Measurements from ENCODE around the gene ATF6. TPM values are rescaled to one million over a fixed set of nuclear protein-coding genes. Genes with fewer than 3 reads are reported as not detected.

Gene ATF6
- total and polyA plus RNA-seq, 4 experiments from 2014 or later, result 14.3 to 22.7 (median 22.3) TPM

DNA sequence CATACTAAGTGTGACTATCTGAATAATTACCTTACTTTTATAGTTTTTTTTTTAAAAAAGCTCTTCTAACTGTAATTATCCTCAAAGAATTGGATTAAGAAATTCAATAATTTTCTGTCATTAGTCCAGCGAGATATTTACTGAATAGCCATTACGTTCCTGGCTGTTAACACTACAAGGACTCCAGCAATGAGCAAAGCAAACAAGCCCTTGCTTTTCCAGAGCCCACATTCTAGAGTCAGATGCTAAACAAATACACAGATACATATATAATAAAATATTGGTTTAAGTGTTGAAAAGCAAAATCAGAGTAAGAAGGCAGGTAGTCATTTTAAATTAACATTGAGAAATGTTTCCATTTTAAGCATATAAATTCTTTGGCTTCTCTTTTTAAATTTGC lies 118.4 kb downstream of the ATF6 start:
- POLR2A ChIA-PET (ENCODE audit: partially characterized antibody), result no interaction called here
- no peaks in the 10 kb centered on the region for H3K27me3 Mint-ChIP-seq
- intact Hi-C loops (cut with micrococcal nuclease), result no loop called here
- Histone ChIP-seq H3K9me3 (ENCODE audit: control insufficient read depth in 1 of 2, low read length in 2 of 2) (no peaks in the 10 kb centered on the region), H3K4me3 (ENCODE audit: low read length in 2 of 2) (no peak overlapping the region), H3K27me3 (ENCODE audit: insufficient read depth, low read length) (no peaks in the 10 kb centered on the region), H3K4me1 (ENCODE audit: insufficient read depth, low read length) (no peaks in the 10 kb centered on the region), H3K36me3 (ENCODE audit: insufficient read depth, low read length) (peaks cover 5% of the 10 kb centered on the region), H3K27ac (ENCODE audit: low read depth, low read length) (no peak overlapping the region)
- CTCF ChIA-PET (ENCODE audit: partially characterized antibody), result interaction anchor here (1.1 kb wide), 1 partner anchor 153 kb away, joined by 4 read pairs; no protein-coding TSS in a partner anchor
- peaks cover 0 to 3% (median 0%) of the 10 kb centered on the region in 4 donors for H3K4me1 Mint-ChIP-seq
- H3K36me3 Mint-ChIP-seq, result peaks cover 20 to 30% of the 10 kb centered on the region in 2 donors
- DNase-seq, result no peak
- H3K4me3 Mint-ChIP-seq, result no peak overlapping the region
- no peak overlapping the region for H3K27ac Mint-ChIP-seq
- no peaks in the 10 kb centered on the region for H3K9me3 Mint-ChIP-seq

DNA sequence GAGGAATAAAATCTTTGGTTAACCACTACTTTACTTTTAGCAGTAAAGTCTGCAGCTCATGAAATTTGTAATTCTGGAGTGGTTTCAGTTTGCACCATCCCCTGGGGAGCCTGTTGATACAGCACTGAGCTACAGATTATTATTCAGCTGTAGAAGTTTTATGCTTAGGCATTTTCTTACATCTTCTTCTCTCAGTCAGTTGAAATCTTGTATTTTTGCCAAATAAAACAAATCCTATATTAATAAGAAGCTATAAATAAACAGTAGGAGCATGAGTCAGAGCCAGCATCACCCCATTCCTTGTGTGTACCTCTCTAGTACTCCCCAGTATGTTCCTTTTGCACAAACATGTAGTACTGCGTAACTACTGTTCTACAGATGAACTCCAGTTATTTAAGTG lies 118.9 kb downstream of the ATF6 start:
- CTCF ChIA-PET (ENCODE audit: partially characterized antibody), result interaction anchor here (0.6 to 1.1 kb wide), 2 partner anchors 21 to 152 kb away, joined by 3 to 4 read pairs; no protein-coding TSS in a partner anchor

DNA sequence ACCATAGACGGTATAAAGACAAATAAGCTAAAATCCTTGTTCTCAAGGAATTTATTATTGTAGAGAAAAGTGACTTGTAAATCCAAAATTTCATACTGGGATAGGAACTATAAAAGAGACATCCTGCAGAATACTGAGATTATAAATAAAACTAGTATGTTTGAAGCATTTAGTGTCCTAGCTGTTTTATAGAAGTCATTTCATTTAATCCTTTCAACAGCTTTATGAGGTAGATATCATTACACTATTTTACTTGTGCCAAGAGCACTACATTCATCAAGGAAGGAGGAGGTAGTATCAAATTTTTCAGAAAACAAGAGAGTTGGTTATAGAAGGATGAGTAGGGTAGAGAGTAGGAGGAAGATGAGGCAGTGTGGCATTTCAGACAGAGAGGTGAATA lies 119.6 kb downstream of the ATF6 start:
- H3K4me3 Mint-ChIP-seq, result no peak overlapping the region
- Histone ChIP-seq H3K4me3 (ENCODE audit: low read length in 2 of 2) (no peak overlapping the region), H3K4me1 (ENCODE audit: insufficient read depth, low read length) (no peaks in the 10 kb centered on the region), H3K27me3 (ENCODE audit: insufficient read depth, low read length) (no peaks in the 10 kb centered on the region), H3K9me3 (ENCODE audit: control insufficient read depth in 1 of 2, low read length in 2 of 2) (no peaks in the 10 kb centered on the region), H3K27ac (ENCODE audit: low read depth, low read length) (no peak overlapping the region), H3K36me3 (ENCODE audit: insufficient read depth, low read length) (peaks cover 7% of the 10 kb centered on the region)
- no peaks in the 10 kb centered on the region for H3K27me3 Mint-ChIP-seq
- peaks cover 0 to 2% (median 0%) of the 10 kb centered on the region in 4 donors for H3K4me1 Mint-ChIP-seq
- POLR2A ChIA-PET (ENCODE audit: partially characterized antibody), result no interaction called here
- H3K9me3 Mint-ChIP-seq, result no peaks in the 10 kb centered on the region
- CTCF ChIA-PET (ENCODE audit: partially characterized antibody), result interaction anchor here (0.6 kb wide), 1 partner anchor 20 kb away, joined by 3 read pairs; no protein-coding TSS in a partner anchor
- intact Hi-C loops (cut with micrococcal nuclease), result no loop called here
- H3K36me3 Mint-ChIP-seq, result peaks cover 29 to 41% of the 10 kb centered on the region in 2 donors
- H3K27ac Mint-ChIP-seq, result no peak overlapping the region
- DNase-seq, result no peak

More for the DNA sequence above, 118.9 kb downstream of the ATF6 start:
- POLR2A ChIA-PET (ENCODE audit: partially characterized antibody), result no interaction called here
- Histone ChIP-seq H3K4me1 (ENCODE audit: insufficient read depth, low read length) (no peaks in the 10 kb centered on the region), H3K4me3 (ENCODE audit: low read length in 2 of 2) (no peak overlapping the region), H3K27me3 (ENCODE audit: insufficient read depth, low read length) (no peaks in the 10 kb centered on the region), H3K9me3 (ENCODE audit: control insufficient read depth in 1 of 2, low read length in 2 of 2) (no peaks in the 10 kb centered on the region), H3K36me3 (ENCODE audit: insufficient read depth, low read length) (peaks cover 7% of the 10 kb centered on the region), H3K27ac (ENCODE audit: low read depth, low read length) (no peak overlapping the region)
- H3K27me3 Mint-ChIP-seq, result no peaks in the 10 kb centered on the region
- no peak for DNase-seq
- no peak overlapping the region for H3K4me3 Mint-ChIP-seq
- intact Hi-C loops (cut with micrococcal nuclease), result no loop called here
- H3K27ac Mint-ChIP-seq, result no peak overlapping the region
- H3K36me3 Mint-ChIP-seq, result peaks cover 26 to 36% of the 10 kb centered on the region in 2 donors
- H3K9me3 Mint-ChIP-seq, result no peaks in the 10 kb centered on the region
- peaks cover 0 to 3% (median 0%) of the 10 kb centered on the region in 4 donors for H3K4me1 Mint-ChIP-seq

DNA sequence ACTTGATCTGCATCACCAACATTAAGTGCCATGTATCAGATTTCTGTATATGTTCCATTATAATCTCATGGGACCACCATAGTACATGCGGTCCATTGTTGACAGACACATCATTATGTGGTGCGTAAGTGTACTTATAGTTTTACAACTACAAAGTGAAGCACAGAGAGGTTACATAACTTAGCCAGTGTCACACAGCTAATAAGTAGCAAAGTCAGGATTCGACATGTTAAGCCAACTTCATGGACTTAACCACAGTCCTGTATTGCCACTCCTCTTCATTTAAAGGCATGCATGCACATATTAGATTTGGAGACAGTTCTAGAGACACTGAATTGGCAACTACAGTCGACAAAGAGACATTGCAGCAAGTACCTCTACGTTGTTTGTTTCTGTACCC lies 120.5 kb downstream of the ATF6 start:
- peaks cover 7% of the 10 kb centered on the region for H3K36me3 ChIP-seq (ENCODE audit: insufficient read depth, low read length)
- Mint-ChIP-seq H3K27ac (no peak overlapping the region), H3K27me3 (no peaks in the 10 kb centered on the region), H3K36me3 (peaks cover 36 to 47% of the 10 kb centered on the region in 2 donors), H3K4me1 (no peaks in the 10 kb centered on the region), H3K4me3 (no peak overlapping the region), H3K9me3 (no peaks in the 10 kb centered on the region)
- H3K9me3 ChIP-seq (ENCODE audit: control insufficient read depth in 1 of 2, low read length in 2 of 2), result no peaks in the 10 kb centered on the region
- no peak overlapping the region for H3K27ac ChIP-seq (ENCODE audit: low read depth, low read length)
- ChIA-PET POLR2A (ENCODE audit: partially characterized antibody) (no interaction called here), CTCF (ENCODE audit: partially characterized antibody) (no interaction called here)
- no peak overlapping the region for H3K4me3 ChIP-seq (ENCODE audit: low read length in 2 of 2)
- no peaks in the 10 kb centered on the region for H3K4me1 ChIP-seq (ENCODE audit: insufficient read depth, low read length)
- no peaks in the 10 kb centered on the region for H3K27me3 ChIP-seq (ENCODE audit: insufficient read depth, low read length)
- no peak for DNase-seq
- intact Hi-C loops (cut with micrococcal nuclease), result no loop called here

DNA sequence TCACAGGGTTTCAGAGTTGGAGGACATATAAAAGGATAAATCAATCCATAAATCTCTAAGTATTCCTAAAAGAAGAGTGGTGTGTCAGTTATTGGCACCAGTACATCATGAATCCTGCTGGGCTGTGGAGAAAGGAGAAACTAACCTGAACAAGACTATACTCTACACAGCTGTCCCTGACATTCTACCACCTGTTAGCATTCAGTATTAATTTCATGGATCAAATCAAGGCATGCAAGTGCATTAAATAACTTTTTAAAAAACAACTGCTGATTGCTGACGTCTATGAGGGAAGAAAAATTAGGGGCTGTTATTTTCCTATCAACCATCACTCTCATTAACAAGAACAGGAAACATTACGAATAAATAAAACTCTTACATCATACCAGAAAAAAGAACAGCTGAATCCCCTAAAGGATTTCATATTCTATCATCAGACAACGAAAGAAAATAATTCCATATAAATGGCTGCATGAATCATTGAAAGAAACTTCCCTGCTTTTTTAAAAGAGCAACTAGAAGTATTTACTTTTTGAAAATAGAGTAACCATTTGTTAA lies 121.7 kb downstream of the ATF6 start:
- Histone ChIP-seq H3K36me3 (ENCODE audit: insufficient read depth, low read length) (peaks cover 7% of the 10 kb centered on the region), H3K27ac (ENCODE audit: low read depth, low read length) (no peak overlapping the region), H3K27me3 (ENCODE audit: insufficient read depth, low read length) (no peaks in the 10 kb centered on the region), H3K4me1 (ENCODE audit: insufficient read depth, low read length) (no peaks in the 10 kb centered on the region), H3K9me3 (ENCODE audit: control insufficient read depth in 1 of 2, low read length in 2 of 2) (no peaks in the 10 kb centered on the region), H3K4me3 (ENCODE audit: low read length in 2 of 2) (no peak overlapping the region)
- intact Hi-C loops (cut with micrococcal nuclease), result no loop called here
- H3K9me3 Mint-ChIP-seq, result no peaks in the 10 kb centered on the region
- peak overlapping the region in 1 of 7 donors; percentile 37 for H3K27ac Mint-ChIP-seq
- POLR2A ChIA-PET (ENCODE audit: partially characterized antibody), result no interaction called here
- H3K27me3 Mint-ChIP-seq, result no peaks in the 10 kb centered on the region
- H3K36me3 Mint-ChIP-seq, result peaks cover 43 to 54% of the 10 kb centered on the region in 2 donors
- no peaks in the 10 kb centered on the region for H3K4me1 Mint-ChIP-seq
- no peak for DNase-seq
- H3K4me3 Mint-ChIP-seq, result no peak overlapping the region
- CTCF ChIA-PET (ENCODE audit: partially characterized antibody), result interaction anchor here (1.6 kb wide), 1 partner anchor 18 kb away, joined by 4 read pairs; no protein-coding TSS in a partner anchor

DNA sequence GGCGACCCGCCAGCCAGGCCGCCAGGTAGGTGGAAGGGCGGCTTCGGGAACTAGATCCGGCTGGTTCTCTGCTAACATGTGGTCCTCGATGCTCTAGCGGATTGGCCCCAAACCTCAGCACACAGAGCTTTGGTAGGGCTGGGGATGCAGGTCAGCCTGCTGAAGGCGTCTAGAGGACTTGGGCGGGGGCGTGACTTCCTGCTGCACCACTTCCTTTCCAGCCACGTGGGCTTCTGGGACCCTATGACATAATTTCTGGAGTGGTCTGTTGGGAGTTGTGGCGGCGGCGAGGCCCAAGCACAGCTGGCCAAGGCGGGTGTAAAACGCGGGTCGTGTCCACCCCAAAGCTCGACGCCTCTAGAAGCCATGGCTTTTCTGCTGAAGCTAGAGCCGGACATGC lies 124.5 kb downstream of the ATF6 start:
- ChIA-PET POLR2A (ENCODE audit: partially characterized antibody) (no interaction called here), CTCF (ENCODE audit: partially characterized antibody) (no interaction called here)
- Histone ChIP-seq H3K4me3 (ENCODE audit: low read length in 2 of 2) (no peak overlapping the region), H3K36me3 (ENCODE audit: insufficient read depth, low read length) (peaks cover 7% of the 10 kb centered on the region), H3K27ac (ENCODE audit: low read depth, low read length) (no peak overlapping the region), H3K4me1 (ENCODE audit: insufficient read depth, low read length) (no peaks in the 10 kb centered on the region), H3K9me3 (ENCODE audit: control insufficient read depth in 1 of 2, low read length in 2 of 2) (no peaks in the 10 kb centered on the region), H3K27me3 (ENCODE audit: insufficient read depth, low read length) (no peaks in the 10 kb centered on the region)
- peaks cover 46 to 52% of the 10 kb centered on the region in 2 donors for H3K36me3 Mint-ChIP-seq
- no peaks in the 10 kb centered on the region for H3K9me3 Mint-ChIP-seq
- no peaks in the 10 kb centered on the region for H3K4me1 Mint-ChIP-seq
- H3K27me3 Mint-ChIP-seq, result no peaks in the 10 kb centered on the region
- DNase-seq, result peak in 1 of 5 donors; percentile 24
- intact Hi-C loops (cut with micrococcal nuclease), result no loop called here
- no peak overlapping the region for H3K27ac Mint-ChIP-seq
- no peak overlapping the region for H3K4me3 Mint-ChIP-seq

DNA sequence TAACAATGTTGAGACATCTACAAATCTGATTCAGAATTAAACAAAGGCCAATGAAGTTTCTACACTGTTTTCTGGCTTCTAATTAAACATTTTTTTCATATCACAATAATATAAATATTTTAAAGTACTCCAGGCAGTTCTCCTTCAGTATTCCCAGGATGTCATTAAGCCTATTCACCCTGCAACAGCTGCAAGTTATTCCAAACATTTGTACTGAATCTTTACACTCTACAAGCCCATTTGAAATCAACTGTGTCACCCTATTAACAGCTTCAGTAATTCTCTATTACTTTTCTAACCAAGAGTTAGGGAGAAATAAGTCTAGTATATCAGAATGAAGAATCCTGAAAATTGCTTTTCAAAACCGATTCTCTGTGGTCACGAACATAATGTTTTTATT lies 133.0 kb downstream of the ATF6 start:
- intact Hi-C loops (cut with micrococcal nuclease), result no loop called here
- H3K4me3 ChIP-seq (ENCODE audit: low read length in 2 of 2), result no peak overlapping the region
- no peak overlapping the region for H3K27ac ChIP-seq (ENCODE audit: low read depth, low read length)
- no peaks in the 10 kb centered on the region for H3K4me1 Mint-ChIP-seq
- no peaks in the 10 kb centered on the region for H3K4me1 ChIP-seq (ENCODE audit: insufficient read depth, low read length)
- peaks cover 0 to 1% of the 10 kb centered on the region in 2 donors for H3K36me3 Mint-ChIP-seq
- no peaks in the 10 kb centered on the region for H3K36me3 ChIP-seq (ENCODE audit: insufficient read depth, low read length)
- ChIA-PET CTCF (ENCODE audit: partially characterized antibody) (interaction anchor here (0.7 to 1.9 kb wide), 3 partner anchors 21 to 106 kb away, joined by 3 to 4 read pairs (median 3); no protein-coding TSS in a partner anchor), POLR2A (ENCODE audit: partially characterized antibody) (no interaction called here)
- H3K27me3 Mint-ChIP-seq, result no peaks in the 10 kb centered on the region
- no peaks in the 10 kb centered on the region for H3K9me3 ChIP-seq (ENCODE audit: control insufficient read depth in 1 of 2, low read length in 2 of 2)
- H3K4me3 Mint-ChIP-seq, result no peak overlapping the region
- H3K27ac Mint-ChIP-seq, result no peak overlapping the region
- H3K9me3 Mint-ChIP-seq, result no peaks in the 10 kb centered on the region
- no peak for DNase-seq
- no peaks in the 10 kb centered on the region for H3K27me3 ChIP-seq (ENCODE audit: insufficient read depth, low read length)

Measured in CD4-positive, alpha-beta memory T cell (primary cell).